ENCODE measurements around the gene SPOCK1.

SPOCK1 gene

DNA sequence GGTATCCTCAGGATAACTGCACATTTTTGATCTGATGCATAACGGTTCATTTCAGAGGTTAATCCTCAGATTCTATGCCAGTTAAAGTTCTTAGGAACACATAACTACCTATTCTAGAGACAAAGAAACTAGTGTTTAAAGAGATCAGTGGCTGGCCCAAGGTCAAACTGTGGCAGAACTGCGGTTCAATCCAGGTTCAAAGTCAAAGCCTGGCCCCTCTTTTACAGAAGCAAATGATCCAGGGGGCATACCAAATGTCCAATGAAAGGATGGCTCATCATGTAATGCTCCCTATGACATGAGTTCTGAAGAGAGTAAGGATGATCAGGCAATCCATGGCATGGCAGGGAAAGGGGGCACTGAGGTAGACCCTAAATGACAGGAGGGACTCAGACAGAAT lies 283.3 kb downstream of the SPOCK1 start:
- no peak for DNase-seq

DNA sequence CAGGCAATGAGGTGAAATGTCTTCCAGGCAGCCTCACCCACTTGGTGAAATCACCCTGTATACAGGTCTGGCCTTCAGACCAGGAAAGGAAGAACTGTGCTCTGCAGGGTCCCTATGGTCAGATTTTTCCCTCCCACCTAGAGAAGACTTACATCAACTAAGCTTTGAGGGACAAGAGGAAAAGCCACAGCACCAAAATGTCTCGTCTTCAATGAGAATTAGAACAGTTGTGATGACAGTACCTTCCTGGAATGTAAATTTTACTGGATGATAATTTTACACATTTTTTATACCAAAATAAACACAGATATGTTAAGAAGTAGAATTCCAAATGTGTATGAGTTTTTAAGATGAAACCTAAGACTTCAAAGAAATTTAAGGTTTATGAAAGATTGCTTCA lies 283.9 kb downstream of the SPOCK1 start:
- no peak for DNase-seq

DNA sequence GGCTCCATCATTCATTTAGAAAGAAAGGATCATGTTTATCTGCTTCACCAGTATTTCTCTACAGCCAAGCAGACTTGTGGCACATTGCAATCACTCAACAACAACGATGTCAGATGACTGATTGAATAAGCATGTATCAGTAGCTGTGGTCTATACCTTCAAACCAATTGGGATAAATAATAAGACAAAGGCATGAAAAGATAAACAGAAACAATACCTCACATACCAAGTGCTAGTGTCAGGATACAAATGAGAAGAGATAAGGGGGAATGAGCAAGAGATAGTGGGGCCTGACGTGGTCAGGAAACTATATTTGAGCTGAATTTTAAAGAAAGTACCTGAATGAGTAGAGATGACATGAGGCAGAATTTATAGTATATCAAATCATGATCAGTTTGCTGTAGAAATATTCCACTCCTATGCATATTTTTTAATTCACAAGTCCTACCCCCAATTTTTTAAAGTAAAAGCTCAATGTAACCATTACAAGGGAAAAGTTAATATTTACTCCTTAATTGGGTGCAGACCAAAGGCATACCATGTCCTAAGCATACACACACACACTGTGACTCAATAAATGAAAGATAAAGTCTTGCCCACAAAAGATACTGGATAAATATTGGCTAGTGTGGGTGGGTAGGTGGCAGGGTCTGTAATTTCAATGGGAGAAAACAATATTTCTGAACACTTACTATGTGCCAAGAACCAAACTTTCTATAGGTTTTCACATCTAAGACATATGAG lies 284.5 kb downstream of the SPOCK1 start:
- no peak for DNase-seq

DNA sequence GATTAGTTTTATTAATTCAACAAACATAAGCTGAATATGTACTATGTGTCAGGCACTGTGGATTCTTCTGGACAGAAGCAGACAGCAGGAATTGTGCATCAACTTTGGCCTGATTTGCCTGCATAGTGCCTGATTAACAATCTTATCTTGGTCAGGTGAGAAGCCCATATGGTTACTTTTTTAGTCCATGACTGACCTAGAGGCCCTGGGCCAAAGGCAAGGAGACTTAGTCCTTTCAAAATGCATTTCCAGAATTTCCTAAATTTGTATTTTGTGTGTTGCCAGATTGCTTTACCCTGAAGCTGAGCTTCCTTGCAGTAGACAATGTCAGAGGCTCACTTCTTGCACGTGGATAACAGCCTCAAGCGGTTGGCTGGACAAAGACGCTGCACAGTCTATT lies 286.7 kb downstream of the SPOCK1 start:
- DNase-seq = no peak

DNA sequence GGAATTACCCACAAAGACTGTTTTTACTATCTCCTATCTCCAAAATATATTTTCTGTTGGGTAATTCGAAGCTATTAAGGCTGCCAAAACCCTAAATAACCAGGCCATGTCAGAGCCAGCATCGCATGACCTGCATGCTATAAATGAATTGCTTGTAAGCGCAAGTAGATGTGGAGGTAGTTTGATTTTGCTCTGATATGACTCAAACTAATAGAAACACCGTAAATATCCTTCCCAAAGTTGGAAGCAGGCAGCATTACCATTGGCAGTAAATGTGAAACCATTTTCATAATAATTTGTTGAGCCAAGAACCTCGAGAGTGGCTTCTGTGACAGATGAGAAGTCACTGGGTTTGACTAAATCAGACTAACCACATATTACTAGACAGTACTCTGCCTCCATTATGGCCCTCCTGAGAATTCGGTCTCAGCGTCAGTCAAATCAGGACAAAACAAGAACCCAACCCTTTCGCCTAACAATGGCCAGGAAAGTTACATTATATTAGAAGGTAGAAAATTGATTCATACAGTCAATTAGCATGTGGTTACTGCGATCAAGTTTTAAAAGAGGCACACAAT lies 289.8 kb downstream of the SPOCK1 start:
- no peak for DNase-seq

DNA sequence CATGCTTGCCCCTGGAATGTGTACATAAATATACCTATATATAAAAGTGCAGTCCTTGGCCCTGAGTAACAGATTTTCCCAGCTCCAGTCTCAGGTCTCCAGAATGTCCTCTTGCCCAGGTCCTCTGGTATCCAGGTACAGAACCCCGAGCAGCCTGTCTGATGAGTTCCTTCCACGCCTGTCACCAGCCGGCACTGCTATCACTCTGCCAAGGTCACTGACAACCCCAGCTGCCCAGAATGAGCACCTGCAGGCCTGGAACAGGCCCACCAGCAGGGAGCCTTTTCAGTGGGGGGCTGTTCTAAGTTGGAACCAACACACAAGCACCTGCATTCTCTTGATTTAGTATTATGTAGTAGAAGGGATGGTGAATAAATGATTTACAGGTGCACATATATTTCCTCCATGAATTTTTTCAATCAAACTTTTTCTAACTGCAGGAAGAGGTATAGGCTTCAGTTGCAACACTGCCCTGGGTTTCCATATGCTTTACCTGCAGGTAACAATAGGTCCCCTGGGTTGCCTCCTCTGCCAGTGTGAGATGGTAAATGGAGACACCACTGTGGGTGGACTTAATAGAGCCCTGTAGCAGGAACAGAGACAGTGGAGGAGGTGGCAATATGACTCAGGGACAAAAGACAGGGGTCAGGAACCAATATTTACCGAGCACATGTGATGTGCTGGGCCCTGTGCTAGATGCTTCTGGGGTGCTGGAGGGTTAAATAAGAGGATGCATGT lies 291.9 kb downstream of the SPOCK1 start:
- no peak for DNase-seq

DNA sequence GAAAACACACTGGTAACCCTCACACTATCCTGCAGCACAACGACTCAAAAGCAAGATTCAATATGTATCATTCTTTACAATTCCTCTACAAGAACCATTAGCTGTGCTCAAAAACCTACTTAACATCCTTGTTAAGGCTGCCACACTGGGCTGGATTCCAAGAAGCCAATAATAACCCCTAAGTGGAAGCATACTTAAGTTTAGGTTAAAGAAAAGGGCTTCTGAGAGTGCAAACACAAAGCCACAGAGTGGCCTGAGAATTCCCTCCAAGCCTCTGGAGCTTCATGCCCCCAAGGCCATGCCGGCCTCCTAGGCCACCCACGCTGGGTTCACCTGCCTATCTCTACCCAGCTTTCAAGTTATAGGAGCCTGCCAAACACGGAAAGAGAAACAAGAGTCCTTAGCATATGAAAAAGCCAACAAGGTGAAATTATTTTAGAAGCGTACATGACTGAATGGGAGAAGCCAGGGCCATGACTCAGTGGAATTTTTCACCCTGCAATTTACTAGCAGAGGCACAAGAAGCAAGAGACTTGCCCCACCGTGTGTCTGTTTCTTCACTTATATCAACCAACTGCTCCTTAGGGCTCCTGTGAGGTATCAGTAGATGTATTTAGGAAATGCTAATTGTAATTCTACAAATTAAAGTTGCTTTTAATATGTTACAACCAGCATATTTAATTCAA lies 293.0 kb downstream of the SPOCK1 start:
- DNase-seq = no peak

DNA sequence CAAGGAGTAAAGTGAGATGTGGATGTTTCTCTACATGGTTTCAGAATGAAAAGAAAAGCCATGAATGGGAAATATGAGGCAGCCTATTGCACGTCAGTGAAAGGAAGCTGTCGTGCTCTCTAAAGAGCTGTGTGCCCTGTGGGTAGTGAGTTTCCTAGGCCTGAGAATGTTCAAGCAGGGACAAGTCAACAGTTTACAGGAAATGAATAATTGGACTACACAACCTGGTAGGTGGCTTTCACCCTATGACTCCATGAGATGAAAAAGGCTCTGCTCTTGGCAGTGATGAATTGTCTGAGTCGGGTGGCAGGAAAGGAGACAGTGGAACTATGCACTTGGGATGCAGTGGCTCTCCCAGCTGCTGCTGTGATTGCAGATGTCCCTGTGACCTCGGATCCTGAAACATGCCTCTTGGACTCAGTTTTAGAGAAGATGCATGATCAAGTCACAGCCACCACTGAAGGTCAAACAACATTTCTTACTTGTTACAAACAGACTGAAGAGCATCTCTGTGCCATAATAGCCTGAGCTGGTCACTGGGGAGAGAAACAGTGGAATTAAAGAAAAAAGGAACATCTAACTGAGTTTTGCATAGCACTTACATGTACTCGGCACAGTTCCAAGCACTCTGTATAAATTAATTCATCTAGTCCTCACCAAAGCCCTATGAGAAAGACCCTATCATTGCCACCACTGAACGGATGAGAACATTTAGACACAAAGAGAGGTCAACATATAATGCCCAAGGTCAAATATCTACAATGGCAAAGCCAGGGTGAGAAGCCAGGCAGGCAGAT lies 293.7 kb downstream of the SPOCK1 start:
- DNase-seq = no peak

DNA sequence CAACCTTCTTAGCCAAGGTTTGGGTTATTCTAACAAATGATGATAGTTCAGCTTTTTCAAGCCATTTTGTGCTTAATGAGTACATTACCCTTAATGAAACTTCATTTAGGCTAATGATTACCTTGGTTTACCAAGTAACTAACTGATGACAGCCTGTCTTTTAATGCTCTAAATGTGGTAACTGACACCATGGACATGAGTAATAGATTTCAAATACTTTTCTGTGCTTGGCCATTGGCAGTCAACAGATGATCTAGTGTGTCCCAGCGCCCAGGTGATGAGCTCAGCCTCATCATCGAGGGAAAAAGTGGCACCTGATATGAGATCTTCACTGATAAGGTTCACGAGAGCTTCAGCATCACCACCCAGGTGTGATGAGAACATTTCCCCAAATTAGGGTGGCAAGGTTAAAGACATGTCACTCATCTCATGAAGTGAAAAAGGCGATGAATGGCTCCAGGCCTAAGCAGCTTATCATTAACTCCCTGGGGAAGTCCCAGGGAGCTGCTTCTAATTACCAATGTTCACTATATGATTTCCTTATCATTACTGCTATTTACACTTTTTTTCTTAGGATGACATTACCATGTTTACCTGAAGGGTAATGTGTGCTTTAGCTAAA lies 296.0 kb downstream of the SPOCK1 start:
- no peak for DNase-seq

DNA sequence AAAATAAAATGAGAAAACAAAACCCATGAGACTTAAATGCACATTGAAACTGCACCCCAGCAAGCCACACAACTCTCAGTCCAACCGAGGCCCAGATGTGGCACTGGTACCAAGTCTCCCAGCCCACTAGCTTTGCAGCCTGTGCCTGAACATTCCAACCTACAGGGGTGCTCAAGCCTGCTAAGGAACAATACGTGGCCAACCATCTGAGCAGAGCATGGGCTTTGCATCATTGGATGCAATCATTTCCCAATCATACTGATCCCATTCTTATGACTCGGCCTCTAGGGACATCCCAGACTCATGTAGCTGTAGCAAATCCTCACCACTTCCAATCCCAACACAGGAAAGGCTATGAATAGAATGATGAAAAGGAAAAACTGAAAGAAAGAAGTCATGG lies 297.2 kb downstream of the SPOCK1 start:
- DNase-seq = no peak

DNA sequence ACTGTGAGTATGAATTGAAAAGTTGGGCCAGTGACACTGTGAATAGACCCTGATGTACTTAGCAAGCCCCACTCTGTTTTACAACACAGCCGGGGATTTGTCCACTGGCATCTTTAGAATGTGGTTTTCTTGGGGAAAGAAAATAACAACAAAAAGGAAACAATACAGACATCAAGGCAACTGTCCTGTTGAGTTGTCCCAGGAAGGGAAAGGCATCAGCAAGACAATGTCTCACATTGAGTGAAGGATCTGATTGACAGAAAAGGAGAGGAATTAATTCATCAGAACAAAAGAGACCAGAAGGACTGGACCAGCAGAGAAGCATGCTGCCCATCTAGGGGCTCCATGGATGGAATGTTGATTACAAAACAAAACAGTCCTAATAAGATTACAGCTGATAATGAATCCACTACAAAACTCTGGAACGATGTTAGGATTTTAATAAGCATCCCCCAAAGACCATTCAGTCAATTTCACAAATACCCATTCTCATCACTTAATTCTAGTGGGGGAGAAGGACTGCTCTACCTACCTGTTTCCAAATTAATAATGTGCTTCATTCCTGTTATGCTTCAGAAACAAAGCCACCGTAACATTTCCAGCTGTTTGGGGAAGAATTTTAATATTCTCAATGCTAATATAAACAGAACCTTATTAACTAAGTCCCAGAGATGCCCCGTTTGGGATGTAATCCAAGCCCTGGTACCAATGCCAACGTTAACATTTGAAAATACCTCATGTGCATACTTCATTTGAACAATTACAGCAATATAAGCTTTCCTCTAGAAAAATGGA lies 298.0 kb downstream of the SPOCK1 start:
- DNase-seq = no peak

DNA sequence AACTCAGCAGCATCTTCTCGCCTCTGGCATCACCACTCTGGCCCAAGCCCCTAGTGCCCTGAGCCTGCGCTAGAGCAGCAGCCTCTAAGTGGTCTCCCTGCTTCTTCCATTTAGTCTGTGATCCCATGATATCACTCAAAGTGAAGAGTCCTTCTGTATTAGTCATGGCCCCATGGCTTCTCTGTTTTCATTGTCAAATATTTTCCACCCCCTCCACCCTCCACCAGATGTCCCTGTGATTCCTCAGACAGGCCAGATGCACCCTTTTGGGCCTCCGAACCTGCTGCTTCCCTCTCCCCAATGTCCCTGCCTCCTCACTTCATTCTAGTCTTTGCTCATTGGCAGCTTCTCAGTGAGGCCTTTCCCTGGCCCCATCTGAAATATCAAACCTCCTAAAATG lies 299.2 kb downstream of the SPOCK1 start:
- DNase-seq = no peak

DNA sequence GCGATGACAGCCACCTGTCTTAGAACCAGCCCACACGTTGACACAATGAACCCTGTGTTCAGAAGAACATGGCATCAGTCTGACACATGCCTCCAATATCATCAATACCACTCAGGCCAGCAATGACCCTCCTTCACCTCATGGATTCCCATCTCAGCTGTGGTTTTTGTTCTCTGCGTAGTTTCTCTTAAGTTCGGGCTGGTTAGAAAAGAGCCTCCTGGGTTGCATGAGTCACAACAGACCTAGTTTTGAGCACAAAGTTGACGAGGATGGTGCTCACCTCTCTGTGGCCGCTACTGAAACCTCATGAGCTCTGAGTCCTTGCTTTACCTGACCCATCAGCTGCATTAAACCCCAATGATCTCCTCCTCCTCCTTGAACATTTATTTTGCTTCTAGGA lies 299.9 kb downstream of the SPOCK1 start:
- no peak for DNase-seq

DNA sequence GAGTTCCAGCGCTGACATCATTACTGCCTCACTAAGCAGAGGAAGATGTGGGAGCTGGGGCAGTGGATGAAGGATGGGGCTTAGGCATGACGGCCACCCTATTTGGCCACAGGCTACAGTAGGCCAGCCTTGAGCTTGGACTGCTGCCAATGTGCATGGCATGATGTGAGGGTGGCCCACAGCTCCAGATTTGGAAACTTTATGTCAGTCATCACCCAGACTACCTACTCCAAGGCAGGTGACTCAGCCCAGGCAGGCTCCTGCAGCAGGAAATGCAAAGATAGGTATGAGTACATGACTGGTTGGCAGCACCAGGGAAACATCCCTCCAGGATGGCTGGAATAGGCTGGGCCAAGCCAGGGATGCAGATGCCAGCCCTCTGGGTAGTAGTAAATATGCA lies 303.6 kb downstream of the SPOCK1 start:
- no peak for DNase-seq

DNA sequence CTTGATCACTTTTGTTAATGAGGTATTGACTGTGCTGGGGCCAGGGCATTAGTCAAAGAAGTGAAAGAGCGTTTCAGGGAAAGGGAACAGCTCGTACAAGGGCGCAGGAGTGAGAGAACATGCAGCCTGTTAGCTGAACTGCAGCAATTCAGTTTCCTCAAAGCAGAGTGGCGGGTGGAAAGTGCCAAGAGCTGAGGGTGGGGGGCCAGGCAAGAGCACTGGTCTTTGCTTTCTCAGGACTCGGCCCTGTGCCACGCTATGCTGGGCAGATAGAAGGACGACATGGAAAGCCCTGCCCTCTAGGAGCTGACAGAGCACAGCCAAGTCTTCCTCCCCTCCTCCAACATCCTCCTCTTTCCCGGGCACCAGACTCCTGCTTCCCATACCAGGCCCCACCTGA lies 304.8 kb downstream of the SPOCK1 start:
- no peak for DNase-seq

DNA sequence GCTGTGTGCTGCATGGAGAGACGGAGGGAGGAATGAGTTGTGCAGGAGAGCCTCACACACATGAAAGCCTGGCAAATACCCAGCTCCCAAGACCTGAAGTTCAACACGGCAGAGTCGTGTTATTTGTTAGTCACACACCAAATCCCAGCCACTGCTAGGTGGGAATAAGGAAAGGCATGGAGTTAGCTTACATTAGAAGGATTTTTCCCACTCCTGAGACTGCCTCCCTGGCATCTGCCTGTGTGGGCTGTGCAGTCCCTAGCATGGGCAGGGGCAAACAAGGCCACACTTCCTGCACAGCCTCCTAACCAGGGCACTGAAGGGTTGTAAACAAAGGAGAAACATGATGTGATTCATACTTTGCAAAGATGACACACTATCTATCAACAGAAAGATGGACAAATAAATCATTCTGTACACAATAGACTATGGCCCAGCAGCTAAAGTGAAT lies 306.8 kb downstream of the SPOCK1 start:
- no peak for DNase-seq

DNA sequence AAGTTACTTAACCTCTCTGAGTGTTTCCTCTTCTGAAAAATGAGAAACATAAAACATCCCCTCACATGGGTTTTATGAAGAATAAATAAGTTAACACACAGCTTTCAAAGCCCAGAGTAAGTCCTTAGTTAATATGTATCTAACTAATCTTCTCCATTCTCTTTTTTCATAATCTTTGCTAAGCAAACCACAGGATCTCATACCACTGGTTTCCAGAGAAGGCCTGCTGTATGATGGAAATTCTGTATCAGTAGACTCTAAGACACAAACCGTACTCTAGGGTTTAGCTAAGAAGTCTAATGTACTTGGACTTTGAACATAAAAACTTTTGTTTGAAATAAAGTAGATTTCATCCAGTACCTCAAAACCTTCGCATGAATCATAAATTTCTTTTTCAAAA lies 307.9 kb downstream of the SPOCK1 start:
- DNase-seq = no peak

DNA sequence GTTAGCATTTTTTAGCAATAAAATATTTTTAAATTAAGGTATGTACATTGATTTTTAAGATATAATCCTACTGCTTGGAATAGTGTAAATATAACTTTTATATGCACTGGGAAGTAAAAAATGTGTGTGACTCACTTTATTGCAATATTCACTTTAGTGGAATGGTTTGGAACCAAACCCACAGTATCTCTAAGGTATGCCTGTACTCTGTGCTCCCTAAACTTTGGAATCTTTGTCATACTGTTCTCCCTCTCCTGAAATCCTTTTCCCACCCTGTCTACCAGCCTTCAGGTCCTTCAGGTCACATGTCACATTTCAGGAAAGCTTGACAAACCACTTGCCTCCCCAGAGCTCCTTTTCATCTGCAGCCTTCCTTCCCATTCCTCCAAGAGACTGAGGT lies 308.7 kb downstream of the SPOCK1 start:
- no peak for DNase-seq

DNA sequence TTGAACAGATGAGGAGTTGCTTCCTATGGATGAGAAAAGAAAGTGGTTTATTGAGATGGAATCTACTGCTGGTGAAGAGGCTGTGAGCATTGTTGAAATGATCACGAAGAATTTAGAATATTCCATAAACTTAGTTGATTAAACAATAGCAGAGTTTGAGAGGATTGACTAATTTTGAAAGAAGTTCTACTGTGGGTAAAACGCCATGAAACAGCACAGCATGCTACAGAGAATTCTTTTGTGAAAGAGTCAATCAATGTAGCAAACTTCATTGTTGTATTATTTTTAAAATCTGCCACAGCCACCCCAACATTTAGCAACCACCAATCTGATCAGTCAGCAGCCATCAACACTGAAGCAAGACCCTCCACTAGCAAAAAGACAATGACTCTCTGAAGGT lies 309.1 kb downstream of the SPOCK1 start:
- no peak for DNase-seq

DNA sequence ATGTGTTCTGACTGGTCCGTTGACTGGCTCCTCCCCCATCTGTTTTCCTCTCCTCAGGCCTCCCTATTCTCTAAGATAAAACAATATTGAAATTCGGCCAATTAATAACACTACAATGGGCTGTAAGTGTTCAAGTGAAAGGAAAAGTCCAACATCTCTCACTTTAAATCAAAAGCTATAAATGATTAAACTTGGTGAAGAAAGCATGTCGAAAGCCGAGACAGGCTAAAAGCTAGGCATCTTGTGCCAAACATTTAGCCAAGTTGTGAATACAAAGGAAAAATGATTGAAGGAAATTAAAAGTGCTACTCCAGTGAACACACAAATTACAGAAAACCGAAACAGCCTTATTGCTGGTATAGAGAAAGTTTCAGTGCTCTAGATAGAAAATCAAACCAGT lies 310.6 kb downstream of the SPOCK1 start:
- DNase-seq = no peak

DNA sequence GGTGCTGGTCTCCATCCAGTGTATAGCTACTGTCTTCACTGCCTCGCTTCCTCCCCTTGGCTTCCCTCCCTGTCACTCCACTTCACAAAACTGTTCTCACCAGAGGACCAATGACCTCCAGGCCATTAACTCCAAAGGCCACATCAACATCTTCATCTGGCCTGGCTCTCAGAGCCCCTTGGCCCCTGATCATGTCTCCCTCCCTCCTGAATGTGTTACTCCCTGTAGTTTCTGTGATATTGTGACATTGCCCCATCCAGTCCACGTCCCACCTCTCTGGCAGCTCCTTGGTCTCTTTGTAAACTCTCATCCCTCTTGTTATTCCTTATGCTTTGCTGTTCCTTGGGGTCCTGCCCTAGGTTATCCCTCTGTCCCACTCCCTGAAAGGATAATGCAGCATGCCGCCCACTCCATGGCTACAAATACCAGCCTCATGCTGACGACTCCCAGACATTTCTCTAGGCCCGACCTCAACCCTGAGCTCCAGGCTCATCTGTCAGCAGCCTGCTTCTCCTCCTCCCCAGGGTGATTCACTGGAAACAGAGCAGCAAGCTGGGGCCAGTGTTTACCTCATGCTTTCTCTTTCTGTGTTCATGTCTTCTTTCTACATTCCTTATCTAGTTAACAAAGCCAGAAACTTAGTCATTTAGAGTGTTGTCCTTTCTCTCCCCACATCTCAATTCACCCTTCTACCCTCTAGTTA lies 312.2 kb downstream of the SPOCK1 start:
- DNase-seq = no peak
